ENCODE results near the gene RNGTT.

The RNGTT gene

DNA sequence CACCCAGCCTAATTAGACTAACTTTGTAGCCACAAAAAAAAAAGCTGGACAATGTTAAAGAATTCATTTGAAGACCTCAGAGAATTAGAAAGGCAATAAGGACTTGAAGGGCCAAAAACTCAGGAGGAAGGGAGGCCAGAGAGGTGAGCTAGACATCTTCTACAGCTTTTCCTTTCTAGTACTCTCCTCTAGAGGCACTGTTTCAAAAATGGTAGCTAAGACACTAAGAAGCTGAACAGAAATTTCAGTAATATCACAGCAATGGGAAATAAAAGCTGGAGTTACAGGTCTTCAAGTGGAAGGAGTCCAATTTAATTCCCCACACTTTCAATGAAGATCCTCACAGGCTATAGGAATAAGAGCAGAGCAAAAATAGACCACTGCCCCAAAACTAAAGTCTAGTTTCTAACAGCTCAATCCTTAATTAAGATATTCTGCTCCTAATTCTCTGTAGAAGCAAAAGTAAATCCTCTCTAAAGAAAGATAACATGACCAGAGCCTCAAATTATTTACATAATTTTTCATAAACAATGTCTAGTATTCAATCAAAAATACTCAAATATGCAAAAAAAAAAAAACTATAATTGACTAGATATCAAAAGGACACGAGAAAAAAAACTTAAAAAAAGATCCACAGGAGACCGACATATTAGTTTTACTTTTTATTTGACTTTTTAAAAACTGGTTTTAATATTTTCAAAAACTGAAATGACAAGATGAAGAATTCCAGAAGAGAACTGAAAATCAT is 63.7 kb downstream of the RNGTT start:
- Histone ChIP-seq H3K27ac (no peak overlapping the region), H3K9me3 (ENCODE audit: severe bottlenecking) (no peaks in the 10 kb centered on the region), H3K36me3 (peaks cover 20% of the 10 kb centered on the region), H3K27me3 (ENCODE audit: insufficient read depth, low read depth, severe bottlenecking) (no peaks in the 10 kb centered on the region), H3K4me3 (ENCODE audit: low read depth, low read length) (no peak overlapping the region)
- TF ChIP-seq, protein P1, sequence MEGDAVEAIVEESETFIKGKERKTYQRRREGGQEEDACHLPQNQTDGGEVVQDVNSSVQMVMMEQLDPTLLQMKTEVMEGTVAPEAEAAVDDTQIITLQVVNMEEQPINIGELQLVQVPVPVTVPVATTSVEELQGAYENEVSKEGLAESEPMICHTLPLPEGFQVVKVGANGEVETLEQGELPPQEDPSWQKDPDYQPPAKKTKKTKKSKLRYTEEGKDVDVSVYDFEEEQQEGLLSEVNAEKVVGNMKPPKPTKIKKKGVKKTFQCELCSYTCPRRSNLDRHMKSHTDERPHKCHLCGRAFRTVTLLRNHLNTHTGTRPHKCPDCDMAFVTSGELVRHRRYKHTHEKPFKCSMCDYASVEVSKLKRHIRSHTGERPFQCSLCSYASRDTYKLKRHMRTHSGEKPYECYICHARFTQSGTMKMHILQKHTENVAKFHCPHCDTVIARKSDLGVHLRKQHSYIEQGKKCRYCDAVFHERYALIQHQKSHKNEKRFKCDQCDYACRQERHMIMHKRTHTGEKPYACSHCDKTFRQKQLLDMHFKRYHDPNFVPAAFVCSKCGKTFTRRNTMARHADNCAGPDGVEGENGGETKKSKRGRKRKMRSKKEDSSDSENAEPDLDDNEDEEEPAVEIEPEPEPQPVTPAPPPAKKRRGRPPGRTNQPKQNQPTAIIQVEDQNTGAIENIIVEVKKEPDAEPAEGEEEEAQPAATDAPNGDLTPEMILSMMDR (IDR thresholded peaks at IDR 0.05; ENCODE audit: low read depth, low read length): no peak
- no peak for DNase-seq

DNA sequence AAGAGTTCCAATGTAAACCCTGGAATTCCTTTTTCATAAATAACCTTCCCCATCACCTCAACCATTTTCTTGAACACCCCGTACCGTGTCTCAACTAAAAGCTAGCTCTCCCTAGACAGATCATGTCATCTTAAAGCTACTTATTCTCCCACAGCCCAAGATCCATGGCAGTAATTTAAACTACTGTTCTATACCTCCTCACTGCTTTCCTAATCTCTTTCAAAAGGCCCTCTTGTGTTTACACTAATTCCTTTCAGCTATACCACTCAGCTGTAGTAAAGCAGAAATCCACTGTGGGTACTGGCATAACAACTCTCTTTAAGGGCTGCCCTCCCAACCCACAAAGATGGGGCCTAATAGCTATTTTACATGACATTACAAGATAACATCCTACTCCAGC is 67.5 kb downstream of the RNGTT start:
- no peak overlapping the region for H3K4me3 ChIP-seq (ENCODE audit: low read depth, low read length)
- TF ChIP-seq, protein P1 (IDR thresholded peaks at IDR 0.05; ENCODE audit: low read depth, low read length): no peak
- no peak for DNase-seq
- peaks cover 4% of the 10 kb centered on the region; the same call in 1 of the 2 replicates for H3K36me3 ChIP-seq
- H3K27me3 ChIP-seq (ENCODE audit: insufficient read depth, low read depth, severe bottlenecking): no peaks in the 10 kb centered on the region
- no peaks in the 10 kb centered on the region for H3K9me3 ChIP-seq (ENCODE audit: severe bottlenecking)
- no peak overlapping the region for H3K27ac ChIP-seq

DNA sequence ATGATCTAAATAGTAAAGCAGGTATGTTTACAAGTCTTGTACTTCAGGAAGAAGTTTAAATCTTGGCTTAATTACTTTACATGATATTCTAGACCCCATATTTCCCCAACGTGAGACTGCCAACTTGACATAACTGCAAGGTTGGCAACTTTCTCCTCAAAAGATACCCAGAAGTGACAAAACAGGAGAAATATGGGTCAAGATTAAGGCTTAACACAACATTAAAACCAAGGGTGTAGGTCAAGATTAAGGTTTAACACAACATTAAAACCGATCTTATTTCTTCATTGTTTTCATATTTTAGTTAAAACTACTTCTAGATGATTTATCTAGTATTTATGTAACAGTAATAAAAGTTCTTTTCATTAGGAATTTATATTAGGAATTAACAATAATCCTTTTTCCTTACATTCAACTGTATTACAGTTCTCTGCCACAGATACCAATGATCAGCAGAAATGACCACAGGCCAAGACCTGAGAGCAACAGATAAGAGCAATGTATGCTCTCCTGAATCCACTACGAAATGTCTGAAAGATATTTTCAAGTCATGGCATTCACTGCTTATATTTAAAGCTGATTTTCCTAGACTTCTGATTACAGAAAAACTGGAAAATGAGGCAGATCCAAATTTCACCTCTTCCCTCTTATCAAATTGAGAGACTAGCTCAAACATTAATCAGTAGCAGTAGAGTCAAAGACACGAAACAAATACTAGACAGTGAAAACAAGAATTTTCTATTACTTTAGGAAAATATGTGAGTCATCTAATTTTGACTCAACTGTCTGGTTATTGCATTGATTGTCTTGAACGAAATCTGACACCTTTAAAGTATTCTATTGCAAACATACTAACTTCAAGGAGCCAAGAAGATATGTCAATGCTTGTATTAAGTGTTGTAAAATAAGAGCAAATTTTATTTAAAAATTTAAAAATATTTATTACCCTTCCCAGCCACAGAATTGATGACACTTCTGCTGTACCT is 72.3 kb downstream of the RNGTT start:
- Histone ChIP-seq H3K9me3 (ENCODE audit: severe bottlenecking) (no peaks in the 10 kb centered on the region), H3K36me3 (peaks cover 24% of the 10 kb centered on the region), H3K27ac (no peak overlapping the region), H3K27me3 (ENCODE audit: insufficient read depth, low read depth, severe bottlenecking) (no peaks in the 10 kb centered on the region), H3K4me3 (ENCODE audit: low read depth, low read length) (no peak overlapping the region)
- TF ChIP-seq, protein P1 (IDR thresholded peaks at IDR 0.05; ENCODE audit: low read depth, low read length): no peak
- no peak for DNase-seq

- H3K36me3 ChIP-seq: peaks cover 30% of the 10 kb centered on the region
These were observed 73.0 kb downstream of the RNGTT start for GRCh38 chr6:88890394-88890793.

DNA sequence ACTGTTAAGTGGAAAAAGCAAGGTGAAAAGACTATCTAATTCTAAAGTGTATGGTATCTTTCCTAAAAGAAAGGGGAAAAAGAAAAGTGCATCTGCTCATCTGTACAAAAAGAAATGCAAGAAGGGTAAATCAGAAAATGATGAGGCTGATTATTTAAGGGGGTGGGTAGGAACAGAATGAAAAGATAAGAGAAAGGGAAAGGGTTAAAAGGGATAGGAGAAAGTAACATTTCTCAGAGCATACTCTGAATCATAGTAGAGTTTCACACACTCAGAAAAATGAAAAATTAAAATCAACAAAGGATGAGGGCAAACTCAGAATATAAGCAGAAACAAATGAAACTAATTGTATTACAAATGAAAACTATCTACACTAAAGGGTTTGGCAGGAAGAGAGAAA is 79.1 kb downstream of the RNGTT start:
- Histone ChIP-seq H3K4me3 (ENCODE audit: low read depth, low read length) (no peak overlapping the region), H3K27ac (no peak overlapping the region), H3K27me3 (ENCODE audit: insufficient read depth, low read depth, severe bottlenecking) (no peaks in the 10 kb centered on the region), H3K9me3 (ENCODE audit: severe bottlenecking) (no peaks in the 10 kb centered on the region), H3K36me3 (peaks cover 32% of the 10 kb centered on the region)
- no peak for DNase-seq
- TF ChIP-seq, protein P1 (IDR thresholded peaks at IDR 0.05; ENCODE audit: low read depth, low read length): no peak

More at GRCh38 chr6:88890394-88890793, 73.0 kb downstream of the RNGTT start:
- DNase-seq: no peak
- no peak overlapping the region for H3K27ac ChIP-seq
- no peaks in the 10 kb centered on the region for H3K27me3 ChIP-seq (ENCODE audit: insufficient read depth, low read depth, severe bottlenecking)
- TF ChIP-seq, protein P1 (IDR thresholded peaks at IDR 0.05; ENCODE audit: low read depth, low read length): no peak
- H3K4me3 ChIP-seq (ENCODE audit: low read depth, low read length): no peak overlapping the region
- no peaks in the 10 kb centered on the region for H3K9me3 ChIP-seq (ENCODE audit: severe bottlenecking)

Measured in WERI-Rb-1 (cell line).